SK-N-SH treated with all-trans-retinoic acid at 6 μM for 48 hours (cell line): ENCODE results near the gene SLC35F4.

Source experiments
- ATAC-seq: fragments of 200-7000 bp; cut with Tn5 transposase; 3 replicates; pipeline ENCODE4 v1.9.1; 2020; ENCODE audit warnings: mild to moderate bottlenecking, moderate library complexity
- ARNTL ChIP-seq: fragments of 450-650 bp; formaldehyde crosslinking; IDR thresholded peaks from 2 replicates; pipeline ENCODE4 v1.5.0; 2020; ENCODE audit warnings: low read depth, mild to moderate bottlenecking, moderate library complexity, borderline replicate concordance
- BACH2 ChIP-seq: fragments of 250-450 bp; sonication (Bioruptor Pico); IDR thresholded peaks from 2 replicates; pipeline ENCODE4 v1.9.0; 2021; ENCODE audit warnings: mild to moderate bottlenecking, borderline replicate concordance
- CREB5 ChIP-seq: fragments of 250-450 bp; sonication (Bioruptor Pico); IDR thresholded peaks from 2 replicates; pipeline ENCODE4 v1.5.1; 2020; ENCODE audit warnings: low read depth, mild to moderate bottlenecking, moderate library complexity
- CSDC2 ChIP-seq: fragments of 250-450 bp; sonication (Bioruptor Pico); IDR thresholded peaks from 2 replicates; pipeline ENCODE4 v1.5.0; 2020; ENCODE audit warnings: mild to moderate bottlenecking, moderate library complexity
- ESRRG ChIP-seq: fragments of 250-450 bp; sonication (Bioruptor Pico); IDR thresholded peaks from 2 replicates; pipeline ENCODE4 v1.6.1; 2021; ENCODE audit warnings: mild to moderate bottlenecking
- ISL1 ChIP-seq: fragments of 250-450 bp; sonication (Bioruptor Pico); IDR thresholded peaks from 2 replicates; pipeline ENCODE4 v2.1.2; 2022; ENCODE audit warnings: mild to moderate bottlenecking, moderate library complexity
- OSR1 ChIP-seq: fragments of 250-450 bp; sonication (Bioruptor Pico); IDR thresholded peaks from 2 replicates; pipeline ENCODE4 v1.8.0; 2022; ENCODE audit warnings: moderate library complexity, mild to moderate bottlenecking, inconsistent platforms
- POU6F1 ChIP-seq: fragments of 250-450 bp; sonication (Bioruptor Pico); IDR thresholded peaks from 2 replicates; pipeline ENCODE4 v1.8.0; 2021; ENCODE audit warnings: low read depth, mild to moderate bottlenecking, moderate library complexity, borderline replicate concordance
- PPARA ChIP-seq: fragments of 250-450 bp; sonication (Bioruptor Pico); IDR thresholded peaks from 2 replicates; pipeline ENCODE4 v1.5.0; 2020; ENCODE audit warnings: mild to moderate bottlenecking, borderline replicate concordance
- RARB ChIP-seq: fragments of 250-450 bp; sonication (Bioruptor Pico); IDR thresholded peaks from 2 replicates; pipeline ENCODE4 v1.8.0; 2021; ENCODE audit warnings: mild to moderate bottlenecking, moderate library complexity
- SNAI2 ChIP-seq: fragments of 250-450 bp; sonication (Bioruptor Pico); IDR thresholded peaks from 2 replicates; pipeline ENCODE4 v1.5.0; 2020; ENCODE audit warnings: mild to moderate bottlenecking, moderate library complexity
- TCF4 ChIP-seq: fragments of 250-450 bp; sonication (Bioruptor Pico); IDR thresholded peaks from 2 replicates; pipeline ENCODE4 v1.8.0; 2021; ENCODE audit warnings: mild to moderate bottlenecking, moderate library complexity, borderline replicate concordance
- TOX ChIP-seq: fragments of 250-450 bp; sonication (Bioruptor Pico); IDR thresholded peaks from 2 replicates; pipeline ENCODE4 v1.8.0; 2021; ENCODE audit warnings: mild to moderate bottlenecking, moderate library complexity, borderline replicate concordance
- ZC3H10 ChIP-seq: fragments of 250-450 bp; sonication (Bioruptor Pico); IDR thresholded peaks from 2 replicates; pipeline ENCODE4 v1.5.1; 2021; ENCODE audit warnings: mild to moderate bottlenecking, moderate library complexity
- ZFP3 ChIP-seq: fragments of 250-450 bp; sonication (Bioruptor Pico); IDR thresholded peaks from 2 replicates; pipeline ENCODE4 v1.5.0; 2020; ENCODE audit warnings: mild to moderate bottlenecking, moderate library complexity
- ZFP30 ChIP-seq: fragments of 450-650 bp; formaldehyde crosslinking; IDR thresholded peaks from 2 replicates; pipeline ENCODE4 v1.5.0; 2022; ENCODE audit warnings: mild to moderate bottlenecking, moderate library complexity
- ZNF565 ChIP-seq: fragments of 450-650 bp; formaldehyde crosslinking; conservative IDR thresholded peaks from 2 replicates; pipeline ENCODE4 v1.5.0; 2020; ENCODE audit warnings: low read depth, mild to moderate bottlenecking, moderate library complexity
- ZNF70 ChIP-seq: fragments of 450-650 bp; formaldehyde crosslinking; IDR thresholded peaks from 2 replicates; pipeline ENCODE4 v1.5.0; 2020; ENCODE audit warnings: mild to moderate bottlenecking, moderate library complexity
- ZNF8 ChIP-seq: fragments of 450-650 bp; formaldehyde crosslinking; IDR thresholded peaks from 2 replicates; pipeline ENCODE4 v1.5.0; 2020; ENCODE audit warnings: mild to moderate bottlenecking, moderate library complexity
- TF ChIP-seq, protein P1 (sequence below): fragments of 250-450 bp; sonication (Bioruptor Pico); IDR thresholded peaks from 2 replicates; pipeline ENCODE4 v1.5.0; 2020; ENCODE audit warnings: mild to moderate bottlenecking, moderate library complexity
- TF ChIP-seq, protein P2 (sequence below): fragments of 250-450 bp; sonication (Bioruptor Pico); IDR thresholded peaks from 2 replicates; pipeline ENCODE4 v1.5.1; 2021; ENCODE audit warnings: mild to moderate bottlenecking, moderate library complexity

The SLC35F4 gene

GRCh38 chr14:57607086-57607485 is 258.8 kb downstream of the SLC35F4 start:
- TF ChIP-seq ZNF565 = no peak
- ATAC-seq = no peak

DNA sequence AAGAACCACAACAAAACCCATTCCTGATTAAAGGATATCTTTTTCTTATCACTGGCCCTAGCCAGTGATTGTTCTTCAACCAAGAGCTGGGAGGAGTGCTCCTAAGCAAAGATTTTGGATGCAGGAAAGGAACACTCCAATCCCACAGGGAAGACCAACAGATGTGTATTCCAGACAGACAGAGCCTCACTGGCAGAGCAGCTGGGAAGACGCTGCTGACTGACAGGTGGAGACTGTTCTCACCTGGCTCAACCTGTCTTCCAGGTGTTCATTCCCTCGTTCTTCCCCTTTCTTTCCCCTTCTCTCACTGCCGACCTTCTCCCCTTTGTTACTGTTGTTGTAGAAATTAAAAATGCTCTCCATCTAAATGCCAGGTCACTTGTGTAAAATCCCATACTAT is 282.5 kb downstream of the SLC35F4 start:
- no peak for ATAC-seq
- no peak for TF ChIP-seq BACH2 (CRISPR knock-in tag)
- no peak for TF ChIP-seq ZNF70 (CRISPR knock-in tag)
- TF ChIP-seq ISL1 (CRISPR knock-in tag) = no peak

GRCh38 chr14:57582746-57583145 is 283.1 kb downstream of the SLC35F4 start:
- no peak for TF ChIP-seq POU6F1
- no peak for TF ChIP-seq SNAI2
- TF ChIP-seq PPARA (CRISPR knock-in tag) = no peak
- TF ChIP-seq ZNF70 (CRISPR knock-in tag) = no peak
- no peak for TF ChIP-seq BACH2 (CRISPR knock-in tag)
- TF ChIP-seq ARNTL (CRISPR knock-in tag) = no peak
- TF ChIP-seq ESRRG (CRISPR knock-in tag) = no peak
- no peak for TF ChIP-seq RARB (CRISPR knock-in tag)
- no peak for TF ChIP-seq TCF4 (CRISPR knock-in tag)
- no peak for TF ChIP-seq ZNF565
- no peak for TF ChIP-seq ZNF8 (CRISPR knock-in tag)
- TF ChIP-seq, protein P1, sequence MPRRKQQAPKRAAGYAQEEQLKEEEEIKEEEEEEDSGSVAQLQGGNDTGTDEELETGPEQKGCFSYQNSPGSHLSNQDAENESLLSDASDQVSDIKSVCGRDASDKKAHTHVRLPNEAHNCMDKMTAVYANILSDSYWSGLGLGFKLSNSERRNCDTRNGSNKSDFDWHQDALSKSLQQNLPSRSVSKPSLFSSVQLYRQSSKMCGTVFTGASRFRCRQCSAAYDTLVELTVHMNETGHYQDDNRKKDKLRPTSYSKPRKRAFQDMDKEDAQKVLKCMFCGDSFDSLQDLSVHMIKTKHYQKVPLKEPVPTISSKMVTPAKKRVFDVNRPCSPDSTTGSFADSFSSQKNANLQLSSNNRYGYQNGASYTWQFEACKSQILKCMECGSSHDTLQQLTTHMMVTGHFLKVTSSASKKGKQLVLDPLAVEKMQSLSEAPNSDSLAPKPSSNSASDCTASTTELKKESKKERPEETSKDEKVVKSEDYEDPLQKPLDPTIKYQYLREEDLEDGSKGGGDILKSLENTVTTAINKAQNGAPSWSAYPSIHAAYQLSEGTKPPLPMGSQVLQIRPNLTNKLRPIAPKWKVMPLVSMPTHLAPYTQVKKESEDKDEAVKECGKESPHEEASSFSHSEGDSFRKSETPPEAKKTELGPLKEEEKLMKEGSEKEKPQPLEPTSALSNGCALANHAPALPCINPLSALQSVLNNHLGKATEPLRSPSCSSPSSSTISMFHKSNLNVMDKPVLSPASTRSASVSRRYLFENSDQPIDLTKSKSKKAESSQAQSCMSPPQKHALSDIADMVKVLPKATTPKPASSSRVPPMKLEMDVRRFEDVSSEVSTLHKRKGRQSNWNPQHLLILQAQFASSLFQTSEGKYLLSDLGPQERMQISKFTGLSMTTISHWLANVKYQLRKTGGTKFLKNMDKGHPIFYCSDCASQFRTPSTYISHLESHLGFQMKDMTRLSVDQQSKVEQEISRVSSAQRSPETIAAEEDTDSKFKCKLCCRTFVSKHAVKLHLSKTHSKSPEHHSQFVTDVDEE (CRISPR knock-in tag) = no peak
- no peak for TF ChIP-seq ZC3H10 (CRISPR knock-in tag)
- TF ChIP-seq TOX (CRISPR knock-in tag) = no peak
- no peak for TF ChIP-seq CSDC2 (CRISPR knock-in tag)
- TF ChIP-seq, protein P2, sequence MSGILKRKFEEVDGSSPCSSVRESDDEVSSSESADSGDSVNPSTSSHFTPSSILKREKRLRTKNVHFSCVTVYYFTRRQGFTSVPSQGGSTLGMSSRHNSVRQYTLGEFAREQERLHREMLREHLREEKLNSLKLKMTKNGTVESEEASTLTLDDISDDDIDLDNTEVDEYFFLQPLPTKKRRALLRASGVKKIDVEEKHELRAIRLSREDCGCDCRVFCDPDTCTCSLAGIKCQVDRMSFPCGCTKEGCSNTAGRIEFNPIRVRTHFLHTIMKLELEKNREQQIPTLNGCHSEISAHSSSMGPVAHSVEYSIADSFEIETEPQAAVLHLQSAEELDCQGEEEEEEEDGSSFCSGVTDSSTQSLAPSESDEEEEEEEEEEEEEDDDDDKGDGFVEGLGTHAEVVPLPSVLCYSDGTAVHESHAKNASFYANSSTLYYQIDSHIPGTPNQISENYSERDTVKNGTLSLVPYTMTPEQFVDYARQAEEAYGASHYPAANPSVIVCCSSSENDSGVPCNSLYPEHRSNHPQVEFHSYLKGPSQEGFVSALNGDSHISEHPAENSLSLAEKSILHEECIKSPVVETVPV (CRISPR knock-in tag) = no peak
- no peak for TF ChIP-seq CREB5 (CRISPR knock-in tag)
- no peak for ATAC-seq

- no peak for ATAC-seq
- TF ChIP-seq POU6F1 (no peak), ZC3H10 (CRISPR knock-in tag) (no peak), ZFP30 (no peak), OSR1 (no peak), SNAI2 (no peak), CSDC2 (CRISPR knock-in tag) (no peak), ESRRG (CRISPR knock-in tag) (no peak), ISL1 (CRISPR knock-in tag) (no peak), PPARA (CRISPR knock-in tag) (no peak), TCF4 (CRISPR knock-in tag) (no peak), ZFP3 (CRISPR knock-in tag) (no peak)
- TF ChIP-seq, protein P2 (CRISPR knock-in tag) = no peak
- TF ChIP-seq, all 23 proteins: peak for 0
These were observed 287.1 kb downstream of the SLC35F4 start for GRCh38 chr14:57578801-57579200.
